Heart right ventricle (tissue), 16 donors: ENCODE data around the gene CRADD. TPM values are rescaled to one million over a fixed set of nuclear protein-coding genes. Genes with fewer than 3 reads are reported as not detected.

Source experiments
- ATAC-seq, 8 donors: fragments of 200-7000 bp; cut with Tn5 transposase; one replicate each; pipeline ENCODE4 v1.9.1; 2020; ENCODE audit warnings: mild to moderate bottlenecking in 8 of 8, moderate library complexity in 8 of 8, moderate number of reproducible peaks in 1 of 8
- DNase-seq, 2 donors: peaks; one replicate each; pipeline ENCODE4 v3.0.0-alpha.2; 2020
- H3K27ac ChIP-seq, 10 donors: fragments of 200-600 bp; sonication (generic) in 2 of 10; one replicate each; pipeline versions ENCODE4 v1.5.0 to v1.8.0; 2020 to 2022; ENCODE audit warnings: mild to moderate bottlenecking in 3 of 10
- H3K27me3 ChIP-seq, 7 donors: fragments of 200-600 bp; one replicate each; pipeline ENCODE4 v1.8.0; 2021 to 2022; ENCODE audit warnings: mild to moderate bottlenecking in 2 of 7
- H3K36me3 ChIP-seq, 9 donors: fragments of 200-600 bp; sonication (generic) in 1 of 9; one replicate each; pipeline versions ENCODE4 v1.5.0 to v1.8.0; 2020 to 2022; ENCODE audit warnings: mild to moderate bottlenecking in 2 of 9
- H3K4me1 ChIP-seq, 9 donors: fragments of 200-600 bp; sonication (generic) in 1 of 9; one replicate each; pipeline versions ENCODE4 v1.5.0 to v1.8.0; 2020 to 2022; ENCODE audit warnings: mild to moderate bottlenecking in 4 of 9
- H3K4me3 ChIP-seq, 10 donors: fragments of 200-600 bp; sonication (generic) in 2 of 10; one replicate each; pipeline versions ENCODE4 v1.5.0 to v1.8.0; 2020 to 2022; ENCODE audit warnings: mild to moderate bottlenecking in 7 of 10, moderate library complexity in 2 of 10
- H3K9me3 ChIP-seq, 11 donors: fragments of 200-600 bp in 10 of 11; sonication (generic) in 2 of 11; one replicate each; pipeline versions ENCODE4 v1.5.0 to v1.8.0; 2013 to 2022; ENCODE audit warnings: mild to moderate bottlenecking in 2 of 11, control low read depth in 1 of 11, moderate library complexity in 1 of 11
- CTCF ChIP-seq, 9 donors: fragments of 200-600 bp; sonication (generic) in 2 of 9; IDR thresholded peaks; one replicate each; pipeline versions ENCODE4 v1.5.0 to v1.8.0; 2021 to 2022; ENCODE audit warnings: antibody characterized with exemption in 9 of 9, mild to moderate bottlenecking in 5 of 9, moderate library complexity in 1 of 9
- WGBS, 2 donors: extraction: QIAGEN DNeasy Blood & Tissue Kit; methylation state at CpG; one replicate each; pipeline ENCODE4 v1.1.7; 2013; ENCODE audit warnings: inconsistent platforms in 1 of 2; 5-methylcytosine and 5-hydroxymethylcytosine counted together
- intact Hi-C, 10 donors: fragments of 100-400 bp; cut with DNase I; formaldehyde crosslinking; loops; one replicate each; pipeline versions ENCODE4 v1.11.1 to v1.14.2; 2022
- polyA plus RNA-seq, 2 donors: library from polyadenylated mRNA; stranded (reverse); fragments of 200-250 nt; gene quantifications; one replicate each; pipeline ENCODE4 v1.2.3, GENCODE V29; 2013
- total RNA-seq, 10 donors: library from RNA; stranded (reverse); fragmentation: NEBNext Ultra II Directional in 3 of 10; extraction: Animal tissue kit (Norgen Biotek cat#: 25700) in 3 of 10; gene quantifications; one replicate each; pipeline versions ENCODE4 v1.2.1 to v1.2.4, GENCODE V29; 2021 to 2023
- donor health status: Arrhythmogenic right ventricular cardiomyopathy.
- donor health status: ischemic (EF 13 %, LVEDD 7.1; RV severe dilation, severe dysfunction).
- donor health status: healthy with polysubstance abuse.
- donor health status: DM: no; HTN: yes; CAD: no.
- donor health status: DM: no; HTN: no; CAD: no.
- donor health status: ischemic (EF 25% LVEDD 6.9; RV normal size, moderate dysfunction).
- donor health status: ischemic (EF 25% LVEDD 5.7; RV mildly dilated, moderate dysfunction).
- donor health status: healthy.
- donor health status: DM: yes; HTN: yes; CAD: no.
- donor health status: Ischemic cardiomyopathy.
- donor health status: ischemic (EF 35%, LVEDD 5.7; RV mildly dilated, moderate dysfunction).
- donor health status: nonischemic (EF 11% LVEDD 7.7; RV severe dilation, severe dysfunction).
- donor health status: DM: yes; HTN: yes; CAD: no.
- donor health status: PGD.
- donor health status: ischemic (EF 29% LVEDD 5.4; RV normal size, mild dysfunction).
- donor health status: nonischemic (EF 23%, LVEDD 6.1; RV moderate dilation, normal function).

CRADD gene
- total and polyA plus RNA-seq, 12 donors: 5.0 to 80.1 (median 51.4) TPM

DNA sequence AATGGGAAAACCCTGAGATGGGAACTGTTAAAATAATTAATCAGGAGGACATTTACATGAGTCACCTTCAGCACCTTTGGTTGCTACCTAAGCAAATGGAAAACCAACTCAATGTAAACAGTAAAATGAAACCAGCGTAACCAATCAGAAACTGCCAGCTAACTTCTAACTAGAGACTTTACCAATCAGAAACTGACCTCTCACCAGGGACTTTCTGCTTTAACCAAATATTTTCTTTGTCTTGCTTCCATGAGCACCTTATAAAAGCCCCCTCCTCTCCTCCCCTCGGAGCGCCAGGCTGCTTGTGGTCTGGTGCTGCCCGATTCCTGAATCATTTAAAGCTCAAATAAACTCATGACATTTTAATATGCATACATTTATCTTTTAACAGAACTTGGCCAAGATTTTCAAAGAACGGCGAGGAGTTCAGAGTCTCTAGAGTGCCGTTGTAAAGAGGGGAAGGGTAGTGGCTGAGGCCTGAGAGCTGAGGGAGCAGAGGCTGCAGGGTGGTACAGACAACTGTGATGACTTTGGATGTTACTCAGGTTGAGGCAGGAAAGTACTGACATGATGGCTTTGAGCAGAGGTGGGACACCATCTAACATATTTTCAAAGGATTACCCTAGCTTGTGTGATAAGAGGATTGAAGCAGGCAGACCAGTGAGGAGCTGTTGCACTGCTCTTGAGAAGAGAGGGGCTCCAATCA, 183.6 kb downstream of the CRADD start:
- WGBS, 2 donors: 82 to 93% methylated on average over 7 of the region's 7 CpGs
- Histone ChIP-seq H3K27ac (no peak overlapping the region), H3K9me3 (peaks cover 0 to 17% (median 8%) of the 10 kb centered on the region in 11 donors), H3K27me3 (no peaks in the 10 kb centered on the region), H3K4me3 (no peak overlapping the region), H3K36me3 (peaks cover 0 to 8% (median 0%) of the 10 kb centered on the region in 9 donors), H3K4me1 (peaks cover 2 to 34% (median 19%) of the 10 kb centered on the region in 9 donors)
- TF ChIP-seq CTCF (IDR thresholded peaks at IDR 0.05): no peak
- no peak for ATAC-seq
- intact Hi-C loops: no loop called here
- DNase-seq: no peak

GRCh38 chr12:93862424-93862823, 185.2 kb downstream of the CRADD start:
- 97 to 98% methylated on average over 1 of the region's 1 CpG for WGBS, 2 donors
- no peak for ATAC-seq

GRCh38 chr12:93865751-93866150, 188.6 kb downstream of the CRADD start:
- intact Hi-C loops: loop anchor here in 1 of 10 donors (5.0 kb wide), 1 partner anchor 38 kb away; no protein-coding TSS in a partner anchor
- H3K36me3 ChIP-seq: peaks cover 0 to 8% (median 0%) of the 10 kb centered on the region in 9 donors
- 93 to 96% methylated on average over 1 of the region's 1 CpG for WGBS, 2 donors
- ATAC-seq: no peak
- no peak overlapping the region for H3K4me3 ChIP-seq
- DNase-seq: no peak
- no peak for TF ChIP-seq CTCF (IDR thresholded peaks at IDR 0.05)
- H3K27ac ChIP-seq: no peak overlapping the region
- no peaks in the 10 kb centered on the region for H3K27me3 ChIP-seq
- peaks cover 0 to 6% (median 0%) of the 10 kb centered on the region in 9 donors for H3K4me1 ChIP-seq
- peaks cover 0 to 59% (median 18%) of the 10 kb centered on the region in 11 donors for H3K9me3 ChIP-seq

More at GRCh38 chr12:93862424-93862823, 185.2 kb downstream of the CRADD start:
- Histone ChIP-seq H3K27me3 (no peaks in the 10 kb centered on the region), H3K4me1 (peaks cover 2 to 19% (median 13%) of the 10 kb centered on the region in 9 donors), H3K36me3 (peaks cover 0 to 8% (median 0%) of the 10 kb centered on the region in 9 donors), H3K9me3 (peaks cover 0 to 33% (median 13%) of the 10 kb centered on the region in 11 donors), H3K4me3 (no peak overlapping the region), H3K27ac (no peak overlapping the region)
- TF ChIP-seq CTCF (IDR thresholded peaks at IDR 0.05): no peak
- DNase-seq: no peak
- intact Hi-C loops: no loop called here

DNA sequence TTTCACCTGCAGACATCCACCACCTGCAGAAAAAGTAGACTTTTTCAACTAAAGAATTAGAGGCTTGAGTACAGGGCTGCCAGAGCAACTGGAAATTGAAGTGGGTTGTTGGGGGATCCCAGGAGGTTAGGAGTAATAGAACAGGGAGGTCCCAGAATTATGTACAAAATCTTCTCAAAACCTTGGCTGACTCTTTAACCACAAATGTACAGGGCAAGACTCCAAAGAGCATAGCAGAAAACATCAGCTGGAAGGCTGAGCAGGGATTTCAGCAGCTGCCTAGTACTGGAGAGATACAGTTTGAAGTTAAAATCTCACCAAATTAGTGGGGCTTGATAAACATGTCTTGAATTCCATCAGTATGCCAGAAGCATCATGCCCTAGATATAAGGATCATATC, 191.6 kb downstream of the CRADD start:
- no peak for TF ChIP-seq CTCF (IDR thresholded peaks at IDR 0.05)
- Histone ChIP-seq H3K27ac (peak overlapping the region in 3 of 10 donors; percentile 7 to 49 (median 11)), H3K4me1 (peaks cover 0 to 6% (median 0%) of the 10 kb centered on the region in 9 donors), H3K4me3 (no peak overlapping the region), H3K36me3 (peaks cover 0 to 8% (median 0%) of the 10 kb centered on the region in 9 donors), H3K27me3 (no peaks in the 10 kb centered on the region), H3K9me3 (peaks cover 0 to 84% (median 37%) of the 10 kb centered on the region in 11 donors)
- peak; percentile 59 to 91 (median 85) for ATAC-seq
- intact Hi-C loops: loop anchor here in 1 of 10 donors (5.0 kb wide), 1 partner anchor 41 kb away; no protein-coding TSS in a partner anchor
- DNase-seq: peak in 1 of 2 donors; percentile 41
